A549 (cell line): ENCODE results near the gene ARPC1B. TPM values are rescaled to one million over a fixed set of nuclear protein-coding genes. Genes with fewer than 3 reads are reported as not detected.

ENCODE experiments used
- ATAC-seq, 2 experiments: fragments of 200-7000 bp in 1 of 2; fragments of >200 bp in 1 of 2; cut with Nextera tagmentation in 1 of 2; cut with Tn5 transposase in 1 of 2; 3 replicates each; pipeline versions ENCODE4 v1.8.0 to v1.9.1; 2018 to 2020; ENCODE audit warnings: mild to moderate bottlenecking in 1 of 2, moderate library complexity in 1 of 2
- CTCF ChIA-PET: fragments of 300-600 bp; sonication (Branson Sonifier 250); formaldehyde crosslinking; extraction: SDS; loops from one replicate; lab custom pipeline; 2021; ENCODE audit warnings: antibody characterized with exemption, inconsistent platforms; lab: Yijun Ruan, JAX
- POLR2A ChIA-PET: fragments of 350-600 bp; formaldehyde crosslinking; extraction: SDS; loops from one replicate; lab custom pipeline; 2021; ENCODE audit warnings: antibody characterized with exemption, inconsistent platforms; lab: Yijun Ruan, JAX
- DNase-seq, 2 experiments: peaks; one replicate each; pipeline versions ENCODE4 v3.0.0 to v3.0.0-alpha.2; 2011 to 2016; ENCODE audit warnings: low read depth in 1 of 2, low spot score in 1 of 2
- FAIRE-seq: peaks from 2 replicates; lab custom pipeline; 2011; peaks lifted over from hg19 to GRCh38; lab: Jason Lieb, UNC
- H3K27ac ChIP-seq, 2 experiments: fragments of >200 bp; sonication (Bioruptor Twin); formaldehyde crosslinking; 3 replicates each; pipeline ENCODE4 v1.5.1; 2016 to 2017
- H3K4me1 ChIP-seq: fragments of >200 bp; sonication (Bioruptor Twin); formaldehyde crosslinking; 3 replicates; pipeline ENCODE4 v1.6.1; 2016
- H3K4me2 ChIP-seq: fragments of >200 bp; sonication (Bioruptor Twin); formaldehyde crosslinking; 3 replicates; pipeline ENCODE4 v1.6.1; 2016
- H3K4me3 ChIP-seq: fragments of >200 bp; sonication (Bioruptor Twin); formaldehyde crosslinking; 3 replicates; pipeline ENCODE4 v1.5.1; 2016
- H3K9me3 ChIP-seq: fragments of >200 bp; sonication (Bioruptor Twin); formaldehyde crosslinking; 3 replicates; pipeline ENCODE4 v1.6.1; 2016
- BHLHE40 ChIP-seq: IDR thresholded peaks from 2 replicates; pipeline ENCODE4 v1.6.1; 2012; ENCODE audit warnings: low read depth, low read length, inconsistent platforms
- CBX2 ChIP-seq: fragments of 200-600 bp; sonication (generic); IDR thresholded peaks from 2 replicates; pipeline ENCODE4 v1.6.1; 2016; ENCODE audit warnings: low read depth, mild to moderate bottlenecking, borderline replicate concordance
- CBX8 ChIP-seq: fragments of 200-600 bp; sonication (generic); IDR thresholded peaks from 2 replicates; pipeline ENCODE4 v1.6.1; 2016
- CHD2 ChIP-seq: fragments of 150-350 bp; IDR thresholded peaks from 2 replicates; pipeline ENCODE4 v1.6.1; 2014; ENCODE audit warnings: low read length; ENCODE audit not compliant: partially characterized antibody
- FOSB ChIP-seq: fragments of 250-450 bp; sonication (Bioruptor Pico); IDR thresholded peaks from 2 replicates; pipeline ENCODE4 v1.5.0; 2020; ENCODE audit warnings: mild to moderate bottlenecking, moderate library complexity
- JUN ChIP-seq, 2 experiments: fragments of >200 bp; sonication (Bioruptor Twin); formaldehyde crosslinking; IDR thresholded peaks; 2 replicates in 1 of 2; 3 replicates in 1 of 2; pipeline ENCODE4 v1.6.1; 2016 to 2017
- MYC ChIP-seq: IDR thresholded peaks from 2 replicates; pipeline ENCODE4 v1.6.1; 2012; ENCODE audit warnings: mild to moderate bottlenecking, inconsistent platforms, low read length, improper control_type of control experiment, borderline replicate concordance
- NR3C1 ChIP-seq: fragments of >200 bp; sonication (Bioruptor Twin); formaldehyde crosslinking; IDR thresholded peaks from 3 replicates; pipeline ENCODE4 v1.6.1; 2017
- PHF8 ChIP-seq: fragments of 200-600 bp; sonication (generic); IDR thresholded peaks from 2 replicates; pipeline ENCODE4 v1.6.1; 2016; ENCODE audit warnings: low read depth, mild to moderate bottlenecking, antibody characterized with exemption, moderate library complexity, borderline replicate concordance
- POLR2A ChIP-seq: IDR thresholded peaks from 2 replicates; pipeline ENCODE4 v1.6.1; 2012; ENCODE audit warnings: mild to moderate bottlenecking, low read length
- RNF2 ChIP-seq: fragments of 200-600 bp; sonication (generic); IDR thresholded peaks from 2 replicates; pipeline ENCODE4 v1.6.1; 2016; ENCODE audit warnings: low read depth, mild to moderate bottlenecking, antibody characterized with exemption, moderate library complexity, borderline replicate concordance
- SMC3 ChIP-seq: fragments of >200 bp; sonication (Bioruptor Twin); formaldehyde crosslinking; IDR thresholded peaks from 3 replicates; pipeline ENCODE4 v1.6.1; 2018; ENCODE audit warnings: inconsistent platforms
- SREBF2 ChIP-seq: fragments of 450-650 bp; IDR thresholded peaks from 2 replicates; pipeline ENCODE4 v1.6.1; 2014; ENCODE audit warnings: mild to moderate bottlenecking, moderate library complexity
- ZFP36 ChIP-seq: fragments of 450-650 bp; IDR thresholded peaks from 2 replicates; pipeline ENCODE4 v1.6.1; 2014; ENCODE audit warnings: borderline replicate concordance; ENCODE audit not compliant: partially characterized antibody
- WGBS: methylation state at CpG from one replicate; pipeline ENCODE4 v1.1.6; 2017; ENCODE audit errors: missing lambda C conversion rate; 5-methylcytosine and 5-hydroxymethylcytosine counted together
- polyA minus RNA-seq: library from RNA; depleted of rRNA, polyadenylated mRNA; stranded (reverse); fragments of >200 nt; gene quantifications from 2 replicates; pipeline ENCODE4 v1.2.3, GENCODE V29; 2011; rRNA and poly(A)+ RNA removed
- polyA plus RNA-seq, 4 experiments: library from polyadenylated mRNA; depleted of rRNA in 3 of 4; stranded (reverse); fragments of >200 nt; fragmentation: RNase III in 1 of 4; extraction: RNeasy Plus Mini Kit Qiagen cat#74134 plus additional on column Dnase treatment in 1 of 4; gene quantifications; 2 replicates in 3 of 4; 3 replicates in 1 of 4; pipeline ENCODE4 v1.2.3, GENCODE V29; 2011 to 2017
- TF ChIP-seq, protein P1 (sequence below): fragments of 250-450 bp; sonication (Bioruptor Pico); IDR thresholded peaks from 2 replicates; pipeline ENCODE4 v1.5.0; 2021; ENCODE audit warnings: mild to moderate bottlenecking, moderate library complexity, borderline replicate concordance
- TF ChIP-seq, protein P2 (sequence below): fragments of >200 bp; sonication (Bioruptor Twin); formaldehyde crosslinking; IDR thresholded peaks from 3 replicates; pipeline ENCODE4 v1.5.1; 2016
- TF ChIP-seq, protein P3 (sequence below): fragments of 150-350 bp; IDR thresholded peaks from 2 replicates; pipeline ENCODE4 v1.6.1; 2014; ENCODE audit warnings: low read depth, mild to moderate bottlenecking, low read length
- TF ChIP-seq, protein P4 (sequence below): IDR thresholded peaks from 2 replicates; pipeline ENCODE4 v1.6.1; 2012
- TF ChIP-seq, protein P5 (sequence below): fragments of 200-600 bp; sonication (generic); IDR thresholded peaks from 2 replicates; pipeline ENCODE4 v1.6.1; 2016; ENCODE audit warnings: antibody characterized with exemption, mild to moderate bottlenecking, moderate library complexity
- TF ChIP-seq, protein P6 (sequence below): fragments of 250-450 bp; sonication (Bioruptor Pico); IDR thresholded peaks from 2 replicates; pipeline ENCODE4 v1.5.0; 2020; ENCODE audit warnings: low read depth, mild to moderate bottlenecking, moderate library complexity
- TF ChIP-seq, protein P7 (sequence below): fragments of >200 bp; sonication (Bioruptor Twin); formaldehyde crosslinking; IDR thresholded peaks from 3 replicates; pipeline ENCODE4 v1.6.1; 2016

ARPC1B gene
- 141 and 197 TPM in 2 replicates for polyA plus RNA-seq (2011; rRNA removed)
- 504 and 519 TPM in 2 replicates for polyA plus RNA-seq (2012; cell fraction: cytosol; rRNA removed)
- 356 and 444 TPM in 2 replicates for polyA plus RNA-seq (2012; cell fraction: nucleus; rRNA removed)
- polyA plus RNA-seq (2017; fragmentation: RNase III; extraction: RNeasy Plus Mini Kit Qiagen cat#74134 plus additional on column Dnase treatment) = 272 to 302 TPM (median 294 TPM) in 3 replicates
- polyA minus RNA-seq = 61.3 and 103 TPM in 2 replicates

DNA sequence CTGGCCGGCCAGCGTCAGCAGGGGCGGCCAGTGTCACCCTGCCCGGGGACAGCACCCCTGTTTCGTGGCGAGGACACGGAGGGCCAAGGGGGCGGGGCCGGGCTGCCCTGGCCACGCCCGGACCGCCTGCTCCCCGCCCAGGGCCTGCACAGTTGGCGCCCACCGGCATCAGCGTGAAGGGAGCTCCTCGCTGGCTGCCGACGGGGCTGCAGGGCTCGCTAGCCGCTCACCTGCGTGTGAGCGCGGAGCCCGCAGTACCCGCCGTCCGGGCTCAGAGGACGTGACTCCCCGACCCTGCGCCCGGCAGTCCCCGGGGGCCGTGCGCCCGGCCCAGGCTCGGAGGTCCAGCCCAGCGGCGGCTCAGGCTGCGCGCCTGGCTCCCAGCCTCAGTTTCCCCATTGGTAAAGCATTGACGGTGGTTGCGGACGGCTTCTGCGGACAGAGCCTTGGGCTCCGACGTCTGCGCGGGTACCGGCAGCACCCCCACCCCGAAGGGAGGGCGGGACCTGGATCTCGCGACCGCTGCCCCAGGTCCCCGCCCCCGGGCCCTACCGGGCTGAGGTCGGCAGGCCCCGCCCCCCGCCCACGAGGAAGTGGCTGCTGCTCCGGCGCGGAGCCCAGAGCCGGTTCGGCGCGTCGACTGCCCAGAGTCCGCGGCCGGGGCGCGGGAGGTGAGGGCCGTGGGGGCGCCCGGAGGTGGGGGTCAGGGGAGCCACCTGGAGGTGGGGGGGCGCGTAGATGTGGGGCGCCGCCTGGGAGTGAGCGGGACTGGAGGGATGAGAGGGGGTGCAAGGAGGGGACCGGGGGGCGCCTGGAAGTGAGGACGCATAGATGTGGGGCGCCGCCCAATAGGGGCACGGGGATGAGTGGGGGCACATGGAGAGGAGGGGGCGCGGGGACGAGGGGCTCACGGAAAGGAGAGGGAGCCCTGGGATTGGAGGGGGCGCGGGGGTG is at the start of gene ARPC1B:
ARPC1B (plus strand) TSS at position 620 of the 954 bp plus-strand sequence. CDS start 10,985 bp downstream, outside the sequence.
- peak; percentile 78 to 91 for DNase-seq
- WGBS = 0% methylated on average over 22 of the region's 95 CpGs
- FAIRE-seq = no peak
- Histone ChIP-seq H3K4me3 (peak within 1 kb of the TSS; percentile 96), H3K4me2 (peak within 1 kb of the TSS; percentile 83), H3K27ac (peak within 1 kb of the TSS; percentile 95 to 98), H3K4me1 (peaks cover 39% of the 10 kb centered on the region), H3K9me3 (no peaks in the 10 kb centered on the region)
- ChIA-PET CTCF (interaction anchor here (0.9 to 1.4 kb wide), 2 partner anchors 10 to 12 kb away, joined by 4 read pairs; no protein-coding TSS in a partner anchor), POLR2A (interaction anchor here (0.6 to 2.4 kb wide), 3 partner anchors 13 to 34 kb away, joined by 3 to 15 read pairs (median 5); partner anchors contain the start of genes BUD31 and PDAP1)
- peak; percentile 85 to 87 for ATAC-seq
- no peak for TF ChIP-seq CBX2
- 0 out of 2 replicates have a peak, but pooled peaks have one; percentile 36 for TF ChIP-seq MYC
- peak; percentile 60; the same call in 1 of the 2 replicates for TF ChIP-seq PHF8
- TF ChIP-seq, protein P1, sequence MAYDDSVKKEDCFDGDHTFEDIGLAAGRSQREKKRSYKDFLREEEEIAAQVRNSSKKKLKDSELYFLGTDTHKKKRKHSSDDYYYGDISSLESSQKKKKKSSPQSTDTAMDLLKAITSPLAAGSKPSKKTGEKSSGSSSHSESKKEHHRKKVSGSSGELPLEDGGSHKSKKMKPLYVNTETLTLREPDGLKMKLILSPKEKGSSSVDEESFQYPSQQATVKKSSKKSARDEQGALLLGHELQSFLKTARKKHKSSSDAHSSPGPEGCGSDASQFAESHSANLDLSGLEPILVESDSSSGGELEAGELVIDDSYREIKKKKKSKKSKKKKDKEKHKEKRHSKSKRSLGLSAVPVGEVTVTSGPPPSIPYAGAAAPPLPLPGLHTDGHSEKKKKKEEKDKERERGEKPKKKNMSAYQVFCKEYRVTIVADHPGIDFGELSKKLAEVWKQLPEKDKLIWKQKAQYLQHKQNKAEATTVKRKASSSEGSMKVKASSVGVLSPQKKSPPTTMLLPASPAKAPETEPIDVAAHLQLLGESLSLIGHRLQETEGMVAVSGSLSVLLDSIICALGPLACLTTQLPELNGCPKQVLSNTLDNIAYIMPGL (CRISPR knock-in tag) = no peak
- no peak for TF ChIP-seq CBX8
- TF ChIP-seq, protein P2, sequence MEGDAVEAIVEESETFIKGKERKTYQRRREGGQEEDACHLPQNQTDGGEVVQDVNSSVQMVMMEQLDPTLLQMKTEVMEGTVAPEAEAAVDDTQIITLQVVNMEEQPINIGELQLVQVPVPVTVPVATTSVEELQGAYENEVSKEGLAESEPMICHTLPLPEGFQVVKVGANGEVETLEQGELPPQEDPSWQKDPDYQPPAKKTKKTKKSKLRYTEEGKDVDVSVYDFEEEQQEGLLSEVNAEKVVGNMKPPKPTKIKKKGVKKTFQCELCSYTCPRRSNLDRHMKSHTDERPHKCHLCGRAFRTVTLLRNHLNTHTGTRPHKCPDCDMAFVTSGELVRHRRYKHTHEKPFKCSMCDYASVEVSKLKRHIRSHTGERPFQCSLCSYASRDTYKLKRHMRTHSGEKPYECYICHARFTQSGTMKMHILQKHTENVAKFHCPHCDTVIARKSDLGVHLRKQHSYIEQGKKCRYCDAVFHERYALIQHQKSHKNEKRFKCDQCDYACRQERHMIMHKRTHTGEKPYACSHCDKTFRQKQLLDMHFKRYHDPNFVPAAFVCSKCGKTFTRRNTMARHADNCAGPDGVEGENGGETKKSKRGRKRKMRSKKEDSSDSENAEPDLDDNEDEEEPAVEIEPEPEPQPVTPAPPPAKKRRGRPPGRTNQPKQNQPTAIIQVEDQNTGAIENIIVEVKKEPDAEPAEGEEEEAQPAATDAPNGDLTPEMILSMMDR = no peak
- TF ChIP-seq, protein P3, sequence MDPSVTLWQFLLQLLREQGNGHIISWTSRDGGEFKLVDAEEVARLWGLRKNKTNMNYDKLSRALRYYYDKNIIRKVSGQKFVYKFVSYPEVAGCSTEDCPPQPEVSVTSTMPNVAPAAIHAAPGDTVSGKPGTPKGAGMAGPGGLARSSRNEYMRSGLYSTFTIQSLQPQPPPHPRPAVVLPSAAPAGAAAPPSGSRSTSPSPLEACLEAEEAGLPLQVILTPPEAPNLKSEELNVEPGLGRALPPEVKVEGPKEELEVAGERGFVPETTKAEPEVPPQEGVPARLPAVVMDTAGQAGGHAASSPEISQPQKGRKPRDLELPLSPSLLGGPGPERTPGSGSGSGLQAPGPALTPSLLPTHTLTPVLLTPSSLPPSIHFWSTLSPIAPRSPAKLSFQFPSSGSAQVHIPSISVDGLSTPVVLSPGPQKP = no peak
- TF ChIP-seq POLR2A = peak; percentile 86
- no peak for TF ChIP-seq NR3C1
- no peak for TF ChIP-seq BHLHE40
- TF ChIP-seq SREBF2 = no peak
- TF ChIP-seq, protein P4, sequence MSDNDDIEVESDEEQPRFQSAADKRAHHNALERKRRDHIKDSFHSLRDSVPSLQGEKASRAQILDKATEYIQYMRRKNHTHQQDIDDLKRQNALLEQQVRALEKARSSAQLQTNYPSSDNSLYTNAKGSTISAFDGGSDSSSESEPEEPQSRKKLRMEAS = 0 out of 2 replicates have a peak, but pooled peaks have one; percentile 25
- TF ChIP-seq, protein P5, sequence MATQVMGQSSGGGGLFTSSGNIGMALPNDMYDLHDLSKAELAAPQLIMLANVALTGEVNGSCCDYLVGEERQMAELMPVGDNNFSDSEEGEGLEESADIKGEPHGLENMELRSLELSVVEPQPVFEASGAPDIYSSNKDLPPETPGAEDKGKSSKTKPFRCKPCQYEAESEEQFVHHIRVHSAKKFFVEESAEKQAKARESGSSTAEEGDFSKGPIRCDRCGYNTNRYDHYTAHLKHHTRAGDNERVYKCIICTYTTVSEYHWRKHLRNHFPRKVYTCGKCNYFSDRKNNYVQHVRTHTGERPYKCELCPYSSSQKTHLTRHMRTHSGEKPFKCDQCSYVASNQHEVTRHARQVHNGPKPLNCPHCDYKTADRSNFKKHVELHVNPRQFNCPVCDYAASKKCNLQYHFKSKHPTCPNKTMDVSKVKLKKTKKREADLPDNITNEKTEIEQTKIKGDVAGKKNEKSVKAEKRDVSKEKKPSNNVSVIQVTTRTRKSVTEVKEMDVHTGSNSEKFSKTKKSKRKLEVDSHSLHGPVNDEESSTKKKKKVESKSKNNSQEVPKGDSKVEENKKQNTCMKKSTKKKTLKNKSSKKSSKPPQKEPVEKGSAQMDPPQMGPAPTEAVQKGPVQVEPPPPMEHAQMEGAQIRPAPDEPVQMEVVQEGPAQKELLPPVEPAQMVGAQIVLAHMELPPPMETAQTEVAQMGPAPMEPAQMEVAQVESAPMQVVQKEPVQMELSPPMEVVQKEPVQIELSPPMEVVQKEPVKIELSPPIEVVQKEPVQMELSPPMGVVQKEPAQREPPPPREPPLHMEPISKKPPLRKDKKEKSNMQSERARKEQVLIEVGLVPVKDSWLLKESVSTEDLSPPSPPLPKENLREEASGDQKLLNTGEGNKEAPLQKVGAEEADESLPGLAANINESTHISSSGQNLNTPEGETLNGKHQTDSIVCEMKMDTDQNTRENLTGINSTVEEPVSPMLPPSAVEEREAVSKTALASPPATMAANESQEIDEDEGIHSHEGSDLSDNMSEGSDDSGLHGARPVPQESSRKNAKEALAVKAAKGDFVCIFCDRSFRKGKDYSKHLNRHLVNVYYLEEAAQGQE = peak; percentile 59
- no peak for TF ChIP-seq ZFP36
- TF ChIP-seq CHD2 = peak; percentile 54
- TF ChIP-seq SMC3 = no peak
- TF ChIP-seq, protein P6, sequence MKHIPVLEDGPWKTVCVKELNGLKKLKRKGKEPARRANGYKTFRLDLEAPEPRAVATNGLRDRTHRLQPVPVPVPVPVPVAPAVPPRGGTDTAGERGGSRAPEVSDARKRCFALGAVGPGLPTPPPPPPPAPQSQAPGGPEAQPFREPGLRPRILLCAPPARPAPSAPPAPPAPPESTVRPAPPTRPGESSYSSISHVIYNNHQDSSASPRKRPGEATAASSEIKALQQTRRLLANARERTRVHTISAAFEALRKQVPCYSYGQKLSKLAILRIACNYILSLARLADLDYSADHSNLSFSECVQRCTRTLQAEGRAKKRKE (CRISPR knock-in tag) = no peak
- TF ChIP-seq, protein P7, sequence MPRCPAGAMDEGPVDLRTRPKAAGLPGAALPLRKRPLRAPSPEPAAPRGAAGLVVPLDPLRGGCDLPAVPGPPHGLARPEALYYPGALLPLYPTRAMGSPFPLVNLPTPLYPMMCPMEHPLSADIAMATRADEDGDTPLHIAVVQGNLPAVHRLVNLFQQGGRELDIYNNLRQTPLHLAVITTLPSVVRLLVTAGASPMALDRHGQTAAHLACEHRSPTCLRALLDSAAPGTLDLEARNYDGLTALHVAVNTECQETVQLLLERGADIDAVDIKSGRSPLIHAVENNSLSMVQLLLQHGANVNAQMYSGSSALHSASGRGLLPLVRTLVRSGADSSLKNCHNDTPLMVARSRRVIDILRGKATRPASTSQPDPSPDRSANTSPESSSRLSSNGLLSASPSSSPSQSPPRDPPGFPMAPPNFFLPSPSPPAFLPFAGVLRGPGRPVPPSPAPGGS = peak; percentile 54; the same call in 2 of the 3 replicates
- peak in 1 of 2 experiments; percentile 90; a peak in 4 of 5 replicates for TF ChIP-seq JUN (IDR thresholded peaks at IDR 0.05)
- TF ChIP-seq FOSB = no peak
- no peak for TF ChIP-seq RNF2
